B cell (primary cell): Measurements from ENCODE around the gene CCDC97. TPM values are rescaled to one million over a fixed set of nuclear protein-coding genes. Genes with fewer than 3 reads are reported as not detected.

Experiments used
- ATAC-seq: fragments of 200-7000 bp; cut with Tn5 transposase; one replicate; pipeline ENCODE4 v1.10.0; 2021; ENCODE audit warnings: low read depth, mild to moderate bottlenecking, moderate number of reproducible peaks, moderate library complexity
- CTCF ChIA-PET: fragments of 350-600 bp; sonication (Branson Sonifier 250); formaldehyde crosslinking; loops from one replicate; lab custom pipeline; 2021; ENCODE audit warnings: antibody characterized with exemption, inconsistent platforms; lab: Charles Lee
- POLR2A ChIA-PET: fragments of 350-600 bp; sonication (Branson Sonifier 250); formaldehyde crosslinking; loops from one replicate; lab custom pipeline; 2021; ENCODE audit warnings: antibody characterized with exemption; lab: Charles Lee
- DNase-seq: peaks from one replicate; pipeline ENCODE4 v3.0.0; 2013
- H2AFZ ChIP-seq: 2 replicates; pipeline ENCODE4 v1.6.1; 2012; ENCODE audit warnings: mild to moderate bottlenecking, low read depth, low read length; ENCODE audit not compliant: insufficient read depth, poor library complexity, severe bottlenecking
- H3K27ac ChIP-seq, 2 donors: 1 replicate in 1 of 2; 2 replicates in 1 of 2; pipeline ENCODE4 v1.5.1; 2012 to 2013; ENCODE audit warnings: low read length in 2 of 2, mild to moderate bottlenecking in 2 of 2, moderate library complexity in 1 of 2
- H3K27me3 ChIP-seq, 4 experiments: fragments of 200-600 bp in 1 of 4; sonication (generic) in 1 of 4; replicated peaks in 1 of 4; 1 replicate in 2 of 4; 2 replicates in 2 of 4; pipeline versions ENCODE4 v1.6.1 to v1.7.0; 2013 to 2016; ENCODE audit warnings: low read length in 3 of 4, mild to moderate bottlenecking in 2 of 4, mixed read lengths in 1 of 4, moderate library complexity in 1 of 4; ENCODE audit not compliant: insufficient read depth in 4 of 4, control insufficient read depth in 3 of 4; ENCODE audit errors: control extremely low read depth in 1 of 4
- H3K36me3 ChIP-seq, 2 experiments: replicated peaks in 1 of 2; 1 replicate in 1 of 2; 2 replicates in 1 of 2; pipeline versions ENCODE4 v1.6.1 to v1.7.1; 2013; ENCODE audit warnings: low read length in 1 of 2; ENCODE audit not compliant: insufficient read depth in 2 of 2, control insufficient read depth in 1 of 2; ENCODE audit errors: control extremely low read depth in 1 of 2, extremely low read depth in 1 of 2
- H3K4me1 ChIP-seq, 2 donors: fragments of 200-600 bp in 1 of 2; sonication (generic) in 1 of 2; 1 replicate in 1 of 2; 2 replicates in 1 of 2; pipeline versions ENCODE4 v1.5.1 to v1.6.1; 2013 to 2017; ENCODE audit warnings: low read length in 2 of 2; ENCODE audit not compliant: control insufficient read depth in 2 of 2, insufficient read depth in 2 of 2
- H3K4me2 ChIP-seq: replicated peaks from 2 replicates; pipeline ENCODE3; 2012; ENCODE audit warnings: mild to moderate bottlenecking, low read depth, low read length; ENCODE audit not compliant: poor library complexity, severe bottlenecking
- H3K4me3 ChIP-seq, 5 experiments: fragments of 200-600 bp in 1 of 5; sonication (generic) in 1 of 5; 1 replicate in 3 of 5; 2 replicates in 2 of 5; pipeline versions ENCODE4 v1.5.1 to v1.7.0; 2011 to 2016; ENCODE audit warnings: low read length in 4 of 5, mild to moderate bottlenecking in 4 of 5, low read depth in 2 of 5, control low read depth in 1 of 5, moderate library complexity in 1 of 5; ENCODE audit not compliant: insufficient read depth in 1 of 5; ENCODE audit errors: control extremely low read depth in 1 of 5, extremely low read depth in 1 of 5
- H3K79me2 ChIP-seq: fragments of 200-600 bp; sonication (generic); one replicate; pipeline ENCODE4 v1.6.0; 2016; ENCODE audit warnings: low read length; ENCODE audit not compliant: control insufficient read depth, insufficient read depth
- H3K9ac ChIP-seq: fragments of 200-600 bp; sonication (generic); 2 replicates; pipeline ENCODE4 v1.6.1; 2017; ENCODE audit warnings: mild to moderate bottlenecking, low read length, moderate library complexity
- H3K9me3 ChIP-seq, 3 donors: one replicate each; pipeline versions ENCODE4 v1.6.1 to v1.7.1; 2013; ENCODE audit warnings: low read length in 2 of 3; ENCODE audit not compliant: control insufficient read depth in 2 of 3, insufficient read depth in 1 of 3; ENCODE audit errors: control extremely low read depth in 1 of 3
- H4K20me1 ChIP-seq: 2 replicates; pipeline ENCODE4 v1.6.0; 2012; ENCODE audit warnings: mild to moderate bottlenecking, low read length; ENCODE audit not compliant: insufficient read depth, control insufficient read depth, poor library complexity, severe bottlenecking
- H3K27ac Mint-ChIP-seq: one replicate; pipeline ENCODE4 v1.8.0; 2021; ENCODE audit warnings: mixed read lengths
- H3K27me3 Mint-ChIP-seq: one replicate; pipeline ENCODE4 v1.8.0; 2021; ENCODE audit warnings: mixed read lengths
- H3K4me1 Mint-ChIP-seq: one replicate; pipeline ENCODE4 v1.8.0; 2021; ENCODE audit warnings: mixed read lengths
- H3K4me3 Mint-ChIP-seq: one replicate; pipeline ENCODE4 v1.8.0; 2021; ENCODE audit warnings: mixed read lengths
- H3K9me3 Mint-ChIP-seq: one replicate; pipeline ENCODE4 v1.8.0; 2022; ENCODE audit warnings: mixed read lengths; ENCODE audit not compliant: insufficient read depth
- CTCF ChIP-seq: fragments of 200-600 bp; IDR thresholded peaks from one replicate; pipeline ENCODE4 v1.8.0; 2022; ENCODE audit warnings: antibody characterized with exemption, mild to moderate bottlenecking
- EZH2 ChIP-seq: IDR thresholded peaks from 2 replicates; pipeline ENCODE4 v1.6.1; 2012; ENCODE audit warnings: borderline replicate concordance, low read depth, mild to moderate bottlenecking, moderate library complexity, low read length; ENCODE audit not compliant: insufficient read depth, poor library complexity, severe bottlenecking
- WGBS: methylation state at CpG from one replicate; pipeline ENCODE4 v1.1.5; 2013; ENCODE audit warnings: missing lambda C conversion rate; ENCODE audit not compliant: insufficient coverage; 5-methylcytosine and 5-hydroxymethylcytosine counted together
- intact Hi-C: fragments of 100-400 bp; cut with micrococcal nuclease; formaldehyde crosslinking; loops from one replicate; pipeline ENCODE4 v1.10.0; 2022
- polyA plus RNA-seq: library from polyadenylated mRNA; depleted of rRNA; stranded (reverse); fragments of >200 nt; gene quantifications from 2 replicates; pipeline ENCODE4 v1.2.3, GENCODE V29; 2012
- total RNA-seq, 2 donors: library from RNA; stranded (reverse); fragments of 120-200 nt in 1 of 2; gene quantifications; 1 replicate in 1 of 2; 2 replicates in 1 of 2; pipeline versions ENCODE4 v1.2.3 to v1.2.4, GENCODE V29; 2013 to 2022

CCDC97 gene
- total and polyA plus RNA-seq, 2 donors (not counting 1 experiment from before 2014, with no cell fraction given), result 16.3 to 68.3 TPM

DNA sequence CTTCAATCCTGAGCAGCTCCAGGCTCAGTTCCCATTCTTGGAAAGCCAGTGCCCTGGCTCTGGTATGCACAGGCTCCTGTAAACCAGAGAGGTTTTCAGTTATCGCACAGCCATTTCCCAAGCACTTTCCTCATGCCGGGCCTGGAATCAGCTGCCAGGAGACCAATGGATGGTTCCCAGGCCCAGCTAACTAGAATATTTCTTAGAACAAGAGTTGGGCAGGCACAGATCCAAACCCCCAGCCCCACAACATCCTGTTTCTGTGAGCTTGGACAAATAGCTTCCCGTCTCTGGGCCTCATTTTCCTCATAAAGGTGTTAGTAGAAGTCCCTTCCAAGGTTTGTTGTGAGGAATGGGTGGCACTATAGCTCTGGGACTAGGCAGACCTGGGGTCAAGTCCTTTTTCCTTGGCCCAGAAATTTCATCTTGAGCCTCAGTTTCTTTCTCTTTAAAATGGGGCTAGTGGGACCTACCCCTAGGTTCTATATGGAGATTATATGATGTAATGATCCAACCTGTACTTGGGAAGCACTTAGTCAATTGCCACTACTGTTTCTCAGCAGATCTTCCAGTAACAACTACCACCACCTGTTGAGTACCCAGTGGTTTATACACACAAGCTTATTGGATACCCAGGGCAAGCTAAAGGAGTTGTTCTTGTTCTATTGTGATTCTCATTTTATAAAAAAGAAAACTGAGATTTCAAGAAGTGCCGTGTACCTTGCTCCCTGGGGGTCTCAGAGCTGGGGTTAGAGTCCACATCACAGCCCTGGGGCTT is 5.1 kb upstream of the CCDC97 start:
- H3K4me1 Mint-ChIP-seq, result peaks cover 73% of the 10 kb centered on the region
- intact Hi-C loops, result no loop called here
- H3K27ac ChIP-seq, result peak overlapping the region in 1 of 2 donors; percentile 100

More for the DNA sequence above, 5.1 kb upstream of the CCDC97 start:
- Histone ChIP-seq H3K79me2 (peaks cover 38% of the 10 kb centered on the region), H3K4me2 (peak overlapping the region; percentile 0), H3K36me3 (peaks cover 5 to 63% of the 10 kb centered on the region in 2 experiments), H3K9ac (no peak overlapping the region), H2AFZ (no peak overlapping the region), H3K9me3 (no peaks in the 10 kb centered on the region), H3K4me1 (peaks cover 72 to 86% of the 10 kb centered on the region in 2 donors), H4K20me1 (no peaks in the 10 kb centered on the region), H3K27me3 (no peaks in the 10 kb centered on the region), H3K4me3 (no peak overlapping the region)
- no peak for ATAC-seq
- whole genome bisulfite sequencing, result 100% methylated on average over 3 of the region's 4 CpGs
- TF ChIP-seq CTCF, result no peak
- TF ChIP-seq EZH2, result no peak
- H3K4me3 Mint-ChIP-seq, result no peak overlapping the region
- ChIA-PET POLR2A (interaction anchor here (1.1 kb wide), 1 partner anchor 41 kb away, joined by 3 read pairs; the partner anchor contains the start of gene HNRNPUL1), CTCF (interaction anchor here (0.6 to 8.3 kb wide), 7 partner anchors 8 to 447 kb away, joined by 3 to 89 read pairs (median 8); partner anchors contain the start of genes HNRNPUL1 and TGFB1)
- H3K9me3 Mint-ChIP-seq, result no peaks in the 10 kb centered on the region
- no peak for DNase-seq
- H3K27me3 Mint-ChIP-seq, result no peaks in the 10 kb centered on the region
- peak overlapping the region; percentile 75 for H3K27ac Mint-ChIP-seq
